TTC549 (cell line): ENCODE results near the gene CNEP1R1.
"Not testable (repeated sequence)": the region's sequence is repeated elsewhere in the genome, so short reads cannot be mapped to it uniquely, and the experiment has no call there.

ENCODE experiments used
- FAIRE-seq: peaks from 2 replicates; lab custom pipeline; 2012; peaks lifted over from hg19 to GRCh38; lab: Jason Lieb, UNC

CNEP1R1 gene

GRCh38 chr16:50024684-50025536 is at the start of gene CNEP1R1:
TSS of gene CNEP1R1 (plus strand) at chr16:50025225. CDS start at chr16:50025316, 91 bp downstream.
- peak; percentile 85 for FAIRE-seq

- no peak for FAIRE-seq
These were observed 47.6 kb upstream of the CNEP1R1 start for GRCh38 chr16:49977427-49977826.

GRCh38 chr16:49978569-49979326 is 46.3 kb upstream of the CNEP1R1 start:
- FAIRE-seq = no peak

GRCh38 chr16:49980166-49980565 is 44.9 kb upstream of the CNEP1R1 start:
- no peak for FAIRE-seq

- FAIRE-seq = no peak
These were observed 38.5 kb upstream of the CNEP1R1 start for GRCh38 chr16:49986351-49987124.

GRCh38 chr16:49987381-49987780 is 37.6 kb upstream of the CNEP1R1 start:
- no peak for FAIRE-seq

- FAIRE-seq = no peak
These were observed 32.2 kb upstream of the CNEP1R1 start for GRCh38 chr16:49992825-49993224.

- FAIRE-seq = no peak
These were observed 31.4 kb upstream of the CNEP1R1 start for GRCh38 chr16:49993579-49993978.

GRCh38 chr16:49994006-49994405 is 31.0 kb upstream of the CNEP1R1 start:
- FAIRE-seq = no peak

- no peak for FAIRE-seq
These were observed 29.3 kb upstream of the CNEP1R1 start for GRCh38 chr16:49995720-49996119.

GRCh38 chr16:49997721-49998251 is 27.2 kb upstream of the CNEP1R1 start:
- FAIRE-seq = no peak

- no peak for FAIRE-seq
These were observed 26.0 kb upstream of the CNEP1R1 start for GRCh38 chr16:49998991-49999390.

GRCh38 chr16:50001144-50001543 is 23.9 kb upstream of the CNEP1R1 start:
- no peak for FAIRE-seq

- no peak for FAIRE-seq
These were observed 22.8 kb upstream of the CNEP1R1 start for GRCh38 chr16:50002190-50002589.

- no peak for FAIRE-seq
These were observed 20.8 kb upstream of the CNEP1R1 start for GRCh38 chr16:50004239-50004638.

GRCh38 chr16:50006964-50007363 is 18.1 kb upstream of the CNEP1R1 start:
- FAIRE-seq = no peak

GRCh38 chr16:50007744-50008143 is 17.3 kb upstream of the CNEP1R1 start:
- no peak for FAIRE-seq

- no peak for FAIRE-seq
These were observed 14.8 kb upstream of the CNEP1R1 start for GRCh38 chr16:50010212-50010611.

- no peak for FAIRE-seq
These were observed 13.3 kb upstream of the CNEP1R1 start for GRCh38 chr16:50011707-50012106.

GRCh38 chr16:50012182-50012581 is 12.8 kb upstream of the CNEP1R1 start:
- no peak for FAIRE-seq

GRCh38 chr16:50014211-50014610 is 10.8 kb upstream of the CNEP1R1 start:
- FAIRE-seq = not testable (repeated sequence)

- no peak for FAIRE-seq
These were observed 9.4 kb upstream of the CNEP1R1 start for GRCh38 chr16:50015631-50016030.
